Endothelial cell of umbilical vein (primary cell): ENCODE data around the gene ANP32D. TPM values are rescaled to one million over a fixed set of nuclear protein-coding genes. Genes with fewer than 3 reads are reported as not detected.
"Not testable (repeated sequence)": the region's sequence is repeated elsewhere in the genome, so short reads cannot be mapped to it uniquely, and the experiment has no call there.

Source experiments
- BruUV-seq: library from RNA; stranded (reverse); fragments of 400-500 nt; replicated peaks from 2 replicates; lab custom pipeline; 2021; lab: Mats Ljungman, UMichigan
- CTCF ChIA-PET: fragments of 300-600, 350-600 bp; sonication (Branson Sonifier 250); formaldehyde crosslinking; loops from one replicate; lab custom pipeline; 2021; ENCODE audit warnings: antibody characterized with exemption, inconsistent platforms; lab: Charles Lee
- POLR2A ChIA-PET: fragments of 300-600, 350-600 bp; sonication (Branson Sonifier 250); formaldehyde crosslinking; loops from one replicate; lab custom pipeline; 2021; ENCODE audit warnings: antibody characterized with exemption, inconsistent platforms; lab: Charles Lee
- DNase-seq: peaks from one replicate; pipeline ENCODE4 v3.0.0-alpha.2; 2011; ENCODE audit warnings: low read depth, low spot score
- FAIRE-seq: peaks from 2 replicates; lab custom pipeline; 2011; peaks lifted over from hg19 to GRCh38; lab: Jason Lieb, UNC
- H2AFZ ChIP-seq: 2 replicates; pipeline ENCODE4 v1.6.0; 2012; ENCODE audit warnings: low read depth, low read length, control low read depth, inconsistent platforms
- H3K27ac ChIP-seq: 2 replicates; pipeline ENCODE4 v1.5.1; 2011; ENCODE audit warnings: low read depth, mild to moderate bottlenecking, control low read depth, low read length, moderate library complexity; ENCODE audit not compliant: insufficient read depth
- H3K27me3 ChIP-seq, 2 experiments: 2 replicates each; pipeline versions ENCODE4 v1.6.0 to v1.6.1; 2011; ENCODE audit warnings: low read length in 2 of 2, mixed read lengths in 1 of 2; ENCODE audit not compliant: control insufficient read depth in 2 of 2, insufficient read depth in 2 of 2
- H3K36me3 ChIP-seq, 2 experiments: 2 replicates in 1 of 2; 3 replicates in 1 of 2; pipeline ENCODE4 v1.5.1; 2011; ENCODE audit warnings: low read length in 2 of 2, mild to moderate bottlenecking in 1 of 2, moderate library complexity in 1 of 2; ENCODE audit not compliant: control insufficient read depth in 2 of 2, insufficient read depth in 2 of 2; ENCODE audit errors: extremely low read depth in 1 of 2
- H3K4me1 ChIP-seq: 3 replicates; pipeline ENCODE4 v1.5.1; 2011; ENCODE audit warnings: mild to moderate bottlenecking, low read length; ENCODE audit not compliant: control insufficient read depth, insufficient read depth; ENCODE audit errors: extremely low read depth
- H3K4me2 ChIP-seq: 2 replicates; pipeline ENCODE4 v1.6.1; 2011; ENCODE audit warnings: low read length, control low read depth, mixed read lengths; ENCODE audit not compliant: insufficient read depth
- H3K4me3 ChIP-seq, 3 experiments: fragments of 200-600 bp in 1 of 3; sonication (generic), shearing (Covaris generic) in 1 of 3; replicated peaks in 1 of 3; 2 replicates each; pipeline ENCODE4 v1.5.1; 2011 to 2016; ENCODE audit warnings: control low read depth in 3 of 3, low read length in 3 of 3, mild to moderate bottlenecking in 2 of 3, inconsistent platforms in 1 of 3, low read depth in 1 of 3, moderate library complexity in 1 of 3; ENCODE audit not compliant: insufficient read depth in 1 of 3
- H3K79me2 ChIP-seq: 2 replicates; pipeline ENCODE4 v1.6.0; 2012; ENCODE audit warnings: low read length, inconsistent platforms; ENCODE audit not compliant: control insufficient read depth, insufficient read depth
- H3K9ac ChIP-seq: replicated peaks from 2 replicates; pipeline ENCODE3; 2011; ENCODE audit warnings: low read length, control low read depth; ENCODE audit not compliant: insufficient read depth; ENCODE audit errors: extremely low read depth
- H3K9me1 ChIP-seq: replicated peaks from 3 replicates; pipeline ENCODE4 v1.6.0; 2011; ENCODE audit warnings: mild to moderate bottlenecking, low read length; ENCODE audit not compliant: control insufficient read depth, insufficient read depth; ENCODE audit errors: extremely low read depth
- H3K9me3 ChIP-seq: replicated peaks from 2 replicates; pipeline ENCODE4 v1.5.1; 2012; ENCODE audit warnings: low read length, inconsistent platforms; ENCODE audit not compliant: control insufficient read depth, insufficient read depth
- H4K20me1 ChIP-seq: replicated peaks from 2 replicates; pipeline ENCODE3; 2011; ENCODE audit warnings: mild to moderate bottlenecking, low read length; ENCODE audit not compliant: control insufficient read depth, insufficient read depth; ENCODE audit errors: extremely low read depth
- EZH2 ChIP-seq: IDR thresholded peaks from 2 replicates; pipeline ENCODE4 v1.6.1; 2012; ENCODE audit warnings: borderline replicate concordance, low read depth, mild to moderate bottlenecking, moderate library complexity, low read length, inconsistent platforms; ENCODE audit not compliant: severe bottlenecking
- FOS ChIP-seq: IDR thresholded peaks from 2 replicates; pipeline ENCODE4 v1.6.1; 2011; ENCODE audit warnings: mild to moderate bottlenecking, low read length, moderate library complexity, borderline replicate concordance; ENCODE audit not compliant: insufficient read depth
- GATA2 ChIP-seq: IDR thresholded peaks from 2 replicates; pipeline ENCODE4 v1.7.0; 2011; ENCODE audit warnings: low read depth, mild to moderate bottlenecking, moderate library complexity, mixed read lengths, low read length; ENCODE audit not compliant: insufficient read length, insufficient read depth
- dilution Hi-C: fragments of 300-500 bp; cut with MboI; formaldehyde crosslinking; loops from one replicate; pipeline ENCODE4 v1.15.0; 2019; ENCODE audit warnings: low sequenced_read_pairs; ENCODE audit not compliant: extremely low pct_ligation_motif_present
- intact Hi-C: fragments of 100-400 bp; cut with micrococcal nuclease; formaldehyde crosslinking; loops from one replicate; pipeline ENCODE4 v1.10.0; 2022
- polyA plus RNA-seq, 4 experiments: library from polyadenylated mRNA; depleted of rRNA in 3 of 4; stranded (reverse) in 3 of 4; unstranded in 1 of 4; fragments of >200 nt; gene quantifications; 2 replicates each; pipeline versions ENCODE4 v1.2.1 to v1.2.3, GENCODE V29; 2011 to 2012; ENCODE audit warnings: missing spikeins in 1 of 4
- total RNA-seq: library from RNA; stranded (reverse); gene quantifications from 2 replicates; pipeline ENCODE4 v1.2.3, GENCODE V29; 2021

ANP32D gene
- total and polyA plus RNA-seq, 2 donors (not counting 3 experiments of a cell fraction or from before 2014, with no cell fraction given): not detected

GRCh38 chr12:48451372-48451771, 21.0 kb upstream of the ANP32D start:
- no TSS peak for BruUV-seq
- no peak for DNase-seq
- ChIA-PET CTCF (interaction anchor here (0.7 kb wide), 1 partner anchor 200 kb away, joined by 3 read pairs; no protein-coding TSS in a partner anchor), POLR2A (no interaction called here)
- no peaks in the 10 kb centered on the region for H3K79me2 ChIP-seq
- H3K27me3 ChIP-seq: peaks cover 0 to 1% of the 10 kb centered on the region in 2 experiments
- intact Hi-C loops: loop anchor here (5.0 to 10.0 kb wide), 3 partner anchors 109 to 347 kb away; partner anchors contain the start of genes CCDC184 and SENP1
- H2AFZ ChIP-seq: no peak overlapping the region
- dilution Hi-C loops: no loop called here
- TF ChIP-seq GATA2 (no peak), EZH2 (no peak), FOS (no peak)
- no peaks in the 10 kb centered on the region for H3K4me1 ChIP-seq
- H3K9me1 ChIP-seq: no peaks in the 10 kb centered on the region
- no peaks in the 10 kb centered on the region for H3K36me3 ChIP-seq
- H3K27ac ChIP-seq: no peak overlapping the region
- H3K9ac ChIP-seq: no peak overlapping the region
- H3K4me2 ChIP-seq: no peak overlapping the region
- no peak overlapping the region for H3K4me3 ChIP-seq
- H3K9me3 ChIP-seq: no peaks in the 10 kb centered on the region
- no peaks in the 10 kb centered on the region for H4K20me1 ChIP-seq
- no peak for FAIRE-seq

- H2AFZ ChIP-seq, FAIRE-seq, H3K27me3 ChIP-seq, dilution Hi-C loops, H3K79me2 ChIP-seq, H3K4me2 ChIP-seq, POLR2A ChIA-PET, H3K4me3 ChIP-seq, H3K4me1 ChIP-seq, H3K9me1 ChIP-seq, H3K36me3 ChIP-seq, H3K9me3 ChIP-seq, H4K20me1 ChIP-seq, BruUV-seq, H3K27ac ChIP-seq, H3K9ac ChIP-seq, DNase-seq: not testable (repeated sequence)
- intact Hi-C loops: loop anchor here (5.0 to 10.0 kb wide), 3 partner anchors 111 to 348 kb away; partner anchors contain the start of genes CCDC184 and SENP1
- CTCF ChIA-PET: interaction anchor here (1.6 to 5.8 kb wide), 3 partner anchors 165 to 256 kb away, joined by 5 to 84 read pairs (median 8); no protein-coding TSS in a partner anchor
Observed at GRCh38 chr12:48452961-48453360, 19.4 kb upstream of the ANP32D start.
